Measurements from ENCODE around the gene GALNT2. TPM values are rescaled to one million over a fixed set of nuclear protein-coding genes. Genes with fewer than 3 reads are reported as not detected.

The GALNT2 gene
- total and polyA plus RNA-seq, 2 of the 13 experiments (the other 11 are each of a cell fraction or from before 2014, with no cell fraction given) = 39.3 to 39.6 TPM

DNA sequence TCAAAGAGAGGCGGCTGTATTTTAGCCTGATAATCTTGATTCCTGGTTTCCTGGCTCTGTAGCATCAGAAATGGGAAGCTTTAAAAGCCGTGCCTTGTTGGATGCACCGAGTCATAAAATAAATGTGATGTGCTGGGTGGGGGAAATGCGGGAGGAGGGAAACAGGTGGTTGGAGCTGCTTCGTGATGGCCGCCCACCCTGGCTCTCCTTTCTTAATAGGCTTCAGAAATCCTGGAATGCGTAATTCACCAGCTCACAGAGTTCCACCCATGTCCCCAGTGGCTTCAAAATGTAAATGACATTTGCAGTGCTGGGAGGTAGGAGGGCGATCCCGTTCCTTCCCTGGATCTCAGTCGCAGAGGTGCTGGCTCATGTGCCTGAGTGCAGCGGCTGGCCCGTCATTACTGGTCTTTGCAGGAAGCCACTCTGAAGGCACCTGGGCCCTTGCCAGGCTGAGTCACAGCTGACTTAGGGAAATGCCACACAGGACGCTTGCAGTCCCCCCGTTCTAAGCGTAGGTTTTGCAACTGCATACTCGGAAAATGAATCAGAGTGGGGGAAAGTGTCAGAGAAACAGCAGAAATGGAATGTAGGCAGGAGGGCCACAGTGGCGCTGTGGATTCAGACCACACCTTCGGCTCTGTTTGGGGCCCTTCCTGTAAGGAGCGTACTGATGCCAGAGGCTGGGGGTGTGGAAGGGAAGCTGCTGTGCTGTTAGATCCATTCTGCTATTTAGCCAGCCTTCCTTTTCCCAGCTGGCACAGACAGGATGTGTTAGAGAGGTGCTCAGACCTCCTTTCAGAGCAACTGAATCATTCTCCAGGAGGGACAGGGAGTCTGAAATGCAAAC, 37.6 kb downstream of the GALNT2 start (continued):
- TF ChIP-seq AKAP8 (CRISPR knock-in tag; IDR thresholded peaks at IDR 0.05) (no peak), ZNF367 (CRISPR knock-in tag; IDR thresholded peaks at IDR 0.05; ENCODE audit: borderline replicate concordance) (no peak), RFXANK (CRISPR knock-in tag; IDR thresholded peaks at IDR 0.05) (no peak), KMT2B (CRISPR knock-in tag; IDR thresholded peaks at IDR 0.05) (peak; percentile 44; the same call in 1 of the 2 replicates), AHR (CRISPR knock-in tag; IDR thresholded peaks at IDR 0.05) (no peak), FUBP1 (CRISPR knock-in tag; IDR thresholded peaks at IDR 0.05; ENCODE audit: borderline replicate concordance) (no peak), ARID5B (CRISPR knock-in tag; IDR thresholded peaks at IDR 0.05) (peak; percentile 92), ZNF749 (CRISPR knock-in tag; IDR thresholded peaks at IDR 0.05; ENCODE audit: borderline replicate concordance) (no peak), SIX4 (CRISPR knock-in tag; IDR thresholded peaks at IDR 0.05) (no peak), SMAD3 (CRISPR knock-in tag; IDR thresholded peaks at IDR 0.05) (peak; percentile 37; the same call in 1 of the 2 replicates), HCFC1 (IDR thresholded peaks at IDR 0.05; ENCODE audit: low read depth, low read length) (no peak), BORCS8-MEF2B (CRISPR knock-in tag; IDR thresholded peaks at IDR 0.05) (peak; percentile 19; the same call in 1 of the 2 replicates), POLR2A (IDR thresholded peaks at IDR 0.05; ENCODE audit: insufficient read depth in 1 of 2, low read depth in 2 of 2, low read length in 2 of 2) (peak in 1 of 2 experiments; percentile 3; a peak in 1 of 4 replicates), MATR3 (CRISPR knock-in tag; IDR thresholded peaks at IDR 0.05) (no peak), ELF1 (CRISPR knock-in tag; IDR thresholded peaks at IDR 0.05) (0 out of 2 replicates have a peak, but pooled peaks have one; percentile 50), POLR2AphosphoS5 (IDR thresholded peaks at IDR 0.05; ENCODE audit: low read depth, low read length) (no peak), JUND (CRISPR knock-in tag; IDR thresholded peaks at IDR 0.05) (peak; percentile 88), ZNF138 (CRISPR knock-in tag; IDR thresholded peaks at IDR 0.05; ENCODE audit: low read depth) (no peak), PRPF4 (IDR thresholded peaks at IDR 0.05; ENCODE audit: low read depth, low read length, poor library complexity, severe bottlenecking) (no peak), RELA (CRISPR knock-in tag; IDR thresholded peaks at IDR 0.05) (no peak), PCBP2 (optimal IDR thresholded peaks at IDR 0.05; ENCODE audit: low read depth, low read length, poor library complexity, severe bottlenecking) (no peak), ZNF343 (CRISPR knock-in tag; IDR thresholded peaks at IDR 0.05) (no peak), PLRG1 (conservative IDR thresholded peaks at IDR 0.05) (no peak), MTA1 (CRISPR knock-in tag; IDR thresholded peaks at IDR 0.05; ENCODE audit: borderline replicate concordance) (no peak), PTBP1 (IDR thresholded peaks at IDR 0.05; ENCODE audit: low read depth, low read length, poor library complexity, severe bottlenecking) (no peak)
- TF ChIP-seq, protein P1, sequence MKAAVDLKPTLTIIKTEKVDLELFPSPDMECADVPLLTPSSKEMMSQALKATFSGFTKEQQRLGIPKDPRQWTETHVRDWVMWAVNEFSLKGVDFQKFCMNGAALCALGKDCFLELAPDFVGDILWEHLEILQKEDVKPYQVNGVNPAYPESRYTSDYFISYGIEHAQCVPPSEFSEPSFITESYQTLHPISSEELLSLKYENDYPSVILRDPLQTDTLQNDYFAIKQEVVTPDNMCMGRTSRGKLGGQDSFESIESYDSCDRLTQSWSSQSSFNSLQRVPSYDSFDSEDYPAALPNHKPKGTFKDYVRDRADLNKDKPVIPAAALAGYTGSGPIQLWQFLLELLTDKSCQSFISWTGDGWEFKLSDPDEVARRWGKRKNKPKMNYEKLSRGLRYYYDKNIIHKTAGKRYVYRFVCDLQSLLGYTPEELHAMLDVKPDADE (CRISPR knock-in tag; IDR thresholded peaks at IDR 0.05) = no peak

Data from HepG2 (cell line).